Stimulated activated CD8-positive, alpha-beta memory T cell treated with anti-CD3 and anti-CD28 coated beads, Interleukin-4, amount 100 ng/mL, for 4 hours (primary cell): ENCODE results near the gene GZF1.

Experiments used
- DNase-seq, 2 donors: peaks; one replicate each; pipeline ENCODE4 v3.0.0-alpha.2; 2020; ENCODE audit warnings: low read depth in 2 of 2, low spot score in 1 of 2

GZF1 gene

DNA sequence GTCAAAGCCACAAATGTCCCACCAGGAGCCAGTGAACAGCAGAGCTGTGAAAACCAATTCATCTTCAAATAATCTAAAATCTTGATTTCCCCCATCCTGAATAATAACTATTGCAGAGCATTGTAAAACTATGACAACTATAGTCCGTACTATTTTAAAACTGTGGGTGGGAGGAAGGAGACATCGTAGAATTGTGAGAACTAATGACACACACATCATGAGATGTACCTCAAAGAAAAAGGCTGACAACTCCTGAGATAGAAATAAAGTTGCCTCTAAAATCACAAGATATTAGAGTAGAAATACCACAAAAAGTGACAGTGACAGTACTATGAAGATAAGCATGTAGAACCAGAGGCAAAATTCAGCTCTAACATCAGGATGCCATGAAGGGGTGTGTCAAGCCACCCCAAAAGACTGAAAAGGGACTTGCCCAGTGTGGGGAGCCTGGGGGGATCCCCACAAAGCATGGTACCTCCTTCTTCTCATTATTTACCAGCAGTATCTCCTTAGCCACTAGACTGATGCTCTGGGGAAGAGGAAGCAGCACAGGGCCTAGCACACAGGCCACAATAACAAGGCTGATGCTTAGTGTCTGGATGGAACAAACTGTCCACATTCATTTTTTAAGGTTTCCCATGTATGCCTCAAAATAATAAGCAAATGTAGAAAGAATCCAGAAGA is 45.9 kb downstream of the GZF1 start:
- DNase-seq: no peak

DNA sequence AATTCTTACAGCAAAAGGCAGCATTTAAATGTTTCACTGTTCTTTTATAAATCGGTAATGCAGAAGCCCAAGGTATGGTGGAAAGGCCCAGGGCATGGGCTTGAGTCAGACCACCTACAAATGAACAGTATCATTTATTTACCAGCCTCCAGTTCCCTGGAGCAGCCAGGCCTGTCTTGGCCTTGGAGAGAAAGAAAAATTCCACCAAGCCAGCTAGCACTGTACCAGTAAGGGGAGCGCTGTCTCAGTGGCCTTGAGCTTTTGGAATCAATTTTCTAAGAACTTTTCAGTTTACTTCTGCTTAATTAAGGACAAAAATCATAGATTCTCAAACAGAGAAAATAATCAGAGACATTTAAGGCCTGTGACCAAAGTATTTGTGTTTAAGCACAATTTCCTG is 47.0 kb downstream of the GZF1 start:
- DNase-seq: no peak

DNA sequence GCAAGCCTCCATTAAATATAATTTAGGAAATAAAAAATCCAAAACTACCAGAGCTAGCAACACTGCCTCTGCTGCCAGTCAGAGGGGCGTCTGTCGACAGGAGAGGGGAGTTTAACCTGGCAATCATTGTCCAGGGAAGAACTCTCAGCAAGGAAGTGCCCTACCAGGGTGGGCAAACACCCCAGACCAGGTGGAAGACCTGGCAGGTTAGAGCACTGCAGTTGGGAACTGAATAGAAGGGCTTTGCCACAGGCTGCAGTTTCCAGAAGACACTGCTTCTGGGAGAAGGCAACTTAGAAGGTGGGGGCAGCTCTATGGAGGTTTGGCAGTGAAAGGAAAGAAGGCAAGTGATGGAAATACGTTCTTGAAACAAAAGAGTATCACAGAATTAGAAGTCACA is 47.8 kb downstream of the GZF1 start:
- DNase-seq: no peak

- no peak for DNase-seq
Observed at GRCh38 chr20:23410916-23411695, 49.1 kb downstream of the GZF1 start.

DNA sequence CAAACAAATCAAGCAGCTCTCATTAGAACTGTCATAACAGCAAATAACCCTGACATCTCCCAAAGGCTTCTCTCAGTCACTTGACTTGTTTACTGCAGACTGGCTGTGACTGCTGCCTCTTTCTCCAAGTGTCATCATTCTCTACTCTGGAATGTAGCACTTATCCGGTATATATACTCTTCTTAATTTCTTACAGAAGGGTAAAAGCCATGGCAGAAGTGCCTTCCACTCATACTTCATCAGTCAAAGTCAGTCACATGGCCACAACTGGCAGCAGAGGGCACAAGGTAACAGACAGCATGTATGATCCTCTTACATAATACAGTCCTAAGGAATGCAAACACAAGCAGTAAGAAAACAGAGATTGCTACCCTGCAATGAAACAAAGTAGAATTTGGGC is 50.0 kb downstream of the GZF1 start:
- DNase-seq: no peak

DNA sequence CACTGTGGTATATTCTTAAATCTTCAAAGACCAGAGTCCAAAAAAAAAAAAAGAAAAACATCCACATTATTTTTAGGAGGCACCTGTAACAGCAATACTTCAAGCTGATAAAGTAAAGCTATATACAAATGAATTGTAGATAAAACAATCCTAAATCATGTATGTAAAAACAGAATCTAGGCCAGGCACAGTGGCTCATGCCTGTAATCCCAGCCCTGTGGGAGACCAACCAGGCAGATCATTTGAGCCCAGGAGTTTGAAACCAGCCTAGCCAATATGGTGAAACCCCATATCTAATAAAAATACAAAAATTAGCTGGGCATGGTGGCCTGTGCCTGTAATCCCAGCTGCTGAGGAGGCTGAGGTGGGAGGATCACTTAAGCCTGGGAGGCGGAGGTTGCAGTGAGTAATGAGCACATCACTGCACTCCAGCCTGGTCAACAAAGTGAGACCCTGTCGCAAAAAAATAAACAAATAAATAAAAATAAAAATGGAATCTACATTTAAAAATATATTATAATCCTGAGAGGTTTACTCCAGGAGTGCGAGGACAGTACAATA is 52.0 kb downstream of the GZF1 start:
- no peak for DNase-seq

DNA sequence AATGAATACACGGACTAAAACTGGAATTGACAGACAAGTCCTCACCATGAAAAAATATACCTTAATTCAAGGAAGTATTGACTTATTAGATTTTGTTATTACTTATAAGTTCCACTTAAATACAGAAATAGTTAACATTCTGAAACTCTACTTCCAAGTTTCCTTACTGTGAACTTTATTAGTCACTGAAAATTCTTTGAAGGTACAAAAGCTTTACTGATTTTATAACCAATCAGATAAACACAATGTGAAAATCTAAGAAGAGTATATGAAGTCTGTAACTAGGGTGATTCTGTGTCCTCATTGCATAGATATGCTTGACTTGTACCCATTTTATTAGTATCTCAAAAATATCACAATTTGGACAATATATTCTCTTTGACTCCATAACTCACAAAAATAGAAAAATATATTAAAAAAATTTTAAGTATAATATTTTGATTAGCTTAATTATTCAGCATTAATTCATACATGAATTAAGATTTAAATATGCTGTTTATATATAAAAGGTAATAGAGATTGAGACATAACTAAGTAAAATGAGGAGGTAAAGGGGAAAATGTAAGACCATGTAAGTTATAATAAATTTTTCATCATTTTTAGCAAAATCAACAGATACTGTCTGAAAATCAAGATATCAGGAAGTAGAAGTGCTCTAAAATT is 52.7 kb downstream of the GZF1 start:
- no peak for DNase-seq

GRCh38 chr20:23415555-23415954 is 53.6 kb downstream of the GZF1 start:
- no peak for DNase-seq

DNA sequence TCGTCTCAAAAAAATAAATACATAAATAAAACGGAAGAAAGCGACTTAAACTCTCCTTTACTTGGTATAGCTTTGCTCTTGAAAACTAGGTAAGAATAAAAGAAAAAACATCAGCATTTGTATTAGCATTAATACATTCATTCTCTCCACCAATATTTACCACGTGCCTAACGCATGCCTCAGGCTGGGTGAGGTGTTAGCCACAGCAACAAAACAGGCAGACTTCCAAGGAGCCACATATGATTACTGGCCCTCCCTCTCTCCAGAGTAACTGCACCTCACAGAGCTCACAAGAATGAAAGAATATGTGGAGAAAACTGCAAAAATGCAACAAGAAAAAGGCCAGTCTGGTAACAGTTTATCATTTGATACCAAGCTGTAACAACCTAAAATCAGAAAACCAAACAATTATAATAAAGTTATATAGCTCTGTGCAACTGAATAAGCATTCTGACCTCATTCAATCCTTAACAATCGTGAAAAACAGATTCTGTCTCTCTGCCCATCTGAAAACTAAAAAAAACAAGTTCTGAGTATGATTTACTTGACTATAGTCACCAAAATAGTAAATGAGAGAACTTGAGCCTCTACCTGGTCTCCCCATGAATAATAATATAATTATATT is 54.1 kb downstream of the GZF1 start:
- no peak for DNase-seq

GRCh38 chr20:23417861-23418260 is 55.9 kb downstream of the GZF1 start:
- no peak for DNase-seq

- no peak for DNase-seq
Observed at GRCh38 chr20:23419657-23419994, 57.6 kb downstream of the GZF1 start.

DNA sequence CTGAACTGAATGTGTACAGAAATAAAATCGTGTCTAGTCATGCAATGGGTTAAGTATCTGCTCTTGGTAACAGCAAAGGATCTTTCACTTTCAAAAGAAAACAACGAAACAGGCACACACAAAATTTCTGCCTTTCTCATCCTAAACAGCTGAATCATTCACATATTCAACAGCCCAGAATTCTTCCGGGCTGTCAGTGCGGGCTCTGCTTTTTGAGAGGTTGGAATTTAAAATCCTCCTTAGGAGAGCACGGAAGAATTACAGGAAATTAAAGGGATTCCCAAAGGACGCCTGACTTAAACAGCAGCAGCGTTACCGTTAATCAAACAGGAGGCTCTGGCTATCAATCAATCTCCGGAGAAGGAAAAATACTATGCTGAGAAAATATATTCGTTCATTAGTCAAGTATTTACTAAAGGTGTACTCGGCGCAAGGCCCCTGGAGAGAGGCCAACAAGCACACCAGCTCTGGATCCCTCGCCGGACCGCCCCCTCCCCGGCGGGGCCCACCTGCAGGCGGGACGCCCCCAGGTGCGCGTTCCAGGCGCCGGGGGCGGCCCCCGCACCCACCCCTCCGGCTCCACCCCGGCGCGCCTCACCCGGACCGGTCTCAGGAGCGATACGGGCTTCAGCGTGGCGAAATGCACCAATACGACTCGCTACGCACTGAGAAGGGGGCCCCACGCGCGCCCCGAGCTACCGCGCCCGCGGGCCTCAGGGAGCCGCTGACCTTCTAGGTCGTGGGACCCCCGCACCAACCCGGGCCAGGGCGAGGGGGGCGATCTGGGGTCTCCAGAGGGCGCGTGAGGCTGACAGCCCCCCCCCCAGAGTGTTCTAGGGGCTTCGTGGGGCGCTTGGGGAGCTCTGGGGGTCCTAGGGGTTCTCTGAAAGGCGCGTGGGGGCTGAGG is 58.3 kb downstream of the GZF1 start:
- peak in 1 of 2 donors; percentile 27 for DNase-seq

GRCh38 chr20:23420943-23421931 is 59.3 kb downstream of the GZF1 start, which contains the start of gene NAPB:
Gene NAPB, minus strand, starts transcription at chr20:23421488. Its CDS starts 86 bp downstream, at chr20:23421402.
- peak; percentile 82 to 85 for DNase-seq
